Esophagus squamous epithelium (tissue), 5 donors: Measurements from ENCODE around the gene PTPRM. TPM values are rescaled to one million over a fixed set of nuclear protein-coding genes. Genes with fewer than 3 reads are reported as not detected.
"Not testable (repeated sequence)": the region's sequence is repeated elsewhere in the genome, so short reads cannot be mapped to it uniquely, and the experiment has no call there.

Experiments used
- DNase-seq: peaks from one replicate; lab custom pipeline; 2025; lab: John Stamatoyannopoulos, UW
- H3K27ac ChIP-seq, 4 donors: fragments of 200-600 bp; sonication (generic); one replicate each; pipeline ENCODE4 v1.5.1; 2016 to 2019; ENCODE audit warnings: mild to moderate bottlenecking in 1 of 4
- H3K27me3 ChIP-seq, 4 donors: fragments of 200-600 bp; sonication (generic); 1 replicate in 3 of 4; 2 replicates in 1 of 4; pipeline versions ENCODE4 v1.5.1 to v1.6.0; 2017 to 2021; ENCODE audit warnings: antibody characterized with exemption in 1 of 4
- H3K36me3 ChIP-seq, 3 donors: fragments of 200-600 bp; sonication (generic); one replicate each; pipeline ENCODE4 v1.5.1; 2016 to 2019
- H3K4me1 ChIP-seq, 3 donors: fragments of 200-600 bp; sonication (generic); one replicate each; pipeline ENCODE4 v1.5.1; 2017 to 2019
- H3K4me3 ChIP-seq, 4 donors: fragments of 200-600 bp; sonication (generic); 1 replicate in 3 of 4; 2 replicates in 1 of 4; pipeline ENCODE4 v1.5.1; 2016 to 2019; ENCODE audit warnings: mild to moderate bottlenecking in 2 of 4, moderate library complexity in 1 of 4
- H3K9me3 ChIP-seq, 3 donors: fragments of 200-600 bp; sonication (generic); one replicate each; pipeline ENCODE4 v1.5.1; 2016 to 2019
- CTCF ChIP-seq, 6 experiments: fragments of 450-650 bp in 4 of 6; fragments of 200-600 bp in 2 of 6; sonication (generic) in 2 of 6; IDR thresholded peaks; one replicate each; pipeline ENCODE4 v1.5.1; 2016 to 2019; ENCODE audit warnings: antibody characterized with exemption in 6 of 6, mild to moderate bottlenecking in 4 of 6, moderate library complexity in 4 of 6
- POLR2A ChIP-seq, 4 donors: fragments of 450-650 bp; IDR thresholded peaks; one replicate each; pipeline ENCODE4 v1.6.1; 2017; ENCODE audit warnings: antibody characterized with exemption in 4 of 4, mild to moderate bottlenecking in 4 of 4, moderate library complexity in 3 of 4
- WGBS, 2 donors: methylation state at CpG; one replicate each; pipeline ENCODE4 v1.1.5; 2018; 5-methylcytosine and 5-hydroxymethylcytosine counted together
- intact Hi-C: fragments of 100-400 bp; cut with DNase I; formaldehyde crosslinking; loops from one replicate; pipeline ENCODE4 v1.15.0; 2022
- total RNA-seq, 4 donors: library from RNA; depleted of rRNA; stranded (reverse); fragments of >200 nt; gene quantifications; one replicate each; pipeline ENCODE4 v1.1.0, GENCODE V29; 2016
- donor health status: DM: yes; HTN: yes; CAD: no.

The PTPRM gene
- total RNA-seq, 4 donors from 2014 or later = 6.5 to 38.7 (median 11.1) TPM

DNA sequence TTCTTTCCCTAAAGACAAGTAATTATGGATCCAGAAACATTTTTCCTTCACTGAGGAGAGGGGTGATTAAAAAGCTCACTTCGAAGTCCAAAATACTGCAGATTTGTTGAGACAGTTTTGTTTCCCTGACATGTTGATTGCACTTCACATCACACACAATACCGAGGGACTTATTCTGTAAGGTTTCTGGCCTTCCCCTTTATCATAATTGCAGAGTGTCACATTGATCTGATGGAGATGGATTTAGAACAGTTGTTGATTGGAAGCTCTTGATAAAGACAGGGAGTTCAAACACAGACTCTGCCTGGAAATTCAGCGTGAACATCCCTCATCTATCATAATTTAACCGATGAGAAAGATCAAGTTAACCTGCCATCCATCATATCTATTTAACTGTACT, 163.6 kb downstream of the PTPRM start:
- Histone ChIP-seq H3K27me3 (no peaks in the 10 kb centered on the region), H3K36me3 (no peaks in the 10 kb centered on the region), H3K27ac (no peak overlapping the region), H3K9me3 (no peaks in the 10 kb centered on the region), H3K4me3 (no peak overlapping the region), H3K4me1 (peaks cover 0 to 13% (median 0%) of the 10 kb centered on the region in 3 donors)
- TF ChIP-seq POLR2A (IDR thresholded peaks at IDR 0.05) = no peak
- TF ChIP-seq CTCF (IDR thresholded peaks at IDR 0.05) = no peak
- intact Hi-C loops = no loop called here
- DNase-seq = no peak
- WGBS, 2 donors = 77 to 83% methylated on average over 4 of the region's 4 CpGs

DNA sequence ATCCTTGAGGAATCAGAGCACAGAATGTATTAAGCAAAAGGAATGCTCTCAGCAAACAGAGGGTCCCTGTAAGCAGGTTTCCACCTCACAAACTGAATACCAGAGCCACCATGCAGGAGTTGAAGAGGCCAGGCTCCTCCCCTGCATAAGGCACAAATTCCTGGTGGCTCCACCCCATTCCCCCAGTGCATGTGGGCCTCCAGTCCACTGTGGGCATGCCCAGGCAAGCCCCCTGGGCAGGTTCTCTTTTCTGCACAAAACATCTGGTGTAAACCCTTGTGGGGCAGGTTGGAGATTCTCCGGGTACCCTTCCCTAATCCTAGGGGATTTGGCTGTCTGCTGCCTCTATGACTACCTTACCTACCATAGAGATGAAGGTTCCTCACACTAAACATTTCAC, 166.5 kb downstream of the PTPRM start:
- TF ChIP-seq POLR2A (IDR thresholded peaks at IDR 0.05) (no peak), CTCF (IDR thresholded peaks at IDR 0.05) (no peak)
- Histone ChIP-seq H3K9me3 (no peaks in the 10 kb centered on the region), H3K36me3 (no peaks in the 10 kb centered on the region), H3K27ac (no peak overlapping the region), H3K27me3 (no peaks in the 10 kb centered on the region), H3K4me3 (no peak overlapping the region), H3K4me1 (no peaks in the 10 kb centered on the region)
- no peak for DNase-seq
- intact Hi-C loops = no loop called here
- WGBS, 2 donors = 67% methylated on average over 1 of the region's 1 CpG; no CpG with 5 or more reads in 1 of the 2 donors

DNA sequence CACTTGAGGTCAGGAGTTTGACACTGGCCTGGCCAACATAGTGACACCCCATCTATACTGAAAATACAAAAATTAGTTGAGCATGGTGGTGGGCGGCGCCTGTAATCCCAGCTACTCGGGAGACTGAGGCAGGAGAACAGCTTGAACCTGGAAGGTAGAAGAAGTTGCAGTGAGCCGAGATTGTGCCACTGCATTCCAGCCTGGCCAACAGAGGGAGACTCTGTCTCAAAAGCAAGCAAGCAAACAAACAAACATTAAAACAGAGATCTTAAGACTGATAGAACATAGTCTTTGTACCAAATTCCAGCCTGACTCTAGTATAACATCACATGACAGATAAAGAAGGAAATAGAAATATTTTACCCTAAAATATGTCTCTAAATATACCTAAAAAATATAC, 168.1 kb downstream of the PTPRM start:
- Histone ChIP-seq H3K4me3 (no peak overlapping the region), H3K27me3 (no peaks in the 10 kb centered on the region), H3K4me1 (no peaks in the 10 kb centered on the region), H3K9me3 (no peaks in the 10 kb centered on the region), H3K36me3 (no peaks in the 10 kb centered on the region), H3K27ac (no peak overlapping the region)
- intact Hi-C loops = no loop called here
- no peak for DNase-seq
- 90 to 92% methylated on average over 2 to 4 of the region's 4 CpGs for WGBS, 2 donors
- TF ChIP-seq CTCF (IDR thresholded peaks at IDR 0.05) = peak in 1 of 6 experiments; percentile 16
- no peak for TF ChIP-seq POLR2A (IDR thresholded peaks at IDR 0.05)

DNA sequence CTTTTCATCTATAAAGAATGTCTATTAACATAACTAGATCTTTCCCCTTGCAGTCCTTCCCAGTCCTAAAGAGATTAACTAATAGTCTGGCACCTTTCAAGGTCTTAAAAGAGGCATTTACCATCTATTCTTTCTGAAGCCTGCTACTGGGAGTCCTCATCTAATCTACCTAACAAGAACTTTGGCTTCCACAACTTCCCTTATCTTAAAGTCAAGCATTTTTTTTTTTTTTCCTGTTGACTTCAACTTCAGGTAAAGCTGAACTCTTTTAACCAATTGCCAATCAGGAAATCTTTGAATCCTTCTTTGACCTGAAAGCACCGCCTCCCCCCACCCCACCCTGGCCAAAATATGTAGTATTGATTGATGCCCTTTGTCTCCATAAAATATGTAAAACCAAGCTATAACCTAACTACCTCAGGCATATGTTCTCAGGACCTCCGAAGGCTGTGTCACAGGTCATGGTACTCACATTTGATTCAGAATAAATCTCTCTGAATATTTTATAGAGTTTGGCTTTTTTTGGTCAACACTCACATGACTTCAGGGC, 168.6 kb downstream of the PTPRM start:
- 84 to 93% methylated on average over 2 of the region's 2 CpGs for WGBS, 2 donors

DNA sequence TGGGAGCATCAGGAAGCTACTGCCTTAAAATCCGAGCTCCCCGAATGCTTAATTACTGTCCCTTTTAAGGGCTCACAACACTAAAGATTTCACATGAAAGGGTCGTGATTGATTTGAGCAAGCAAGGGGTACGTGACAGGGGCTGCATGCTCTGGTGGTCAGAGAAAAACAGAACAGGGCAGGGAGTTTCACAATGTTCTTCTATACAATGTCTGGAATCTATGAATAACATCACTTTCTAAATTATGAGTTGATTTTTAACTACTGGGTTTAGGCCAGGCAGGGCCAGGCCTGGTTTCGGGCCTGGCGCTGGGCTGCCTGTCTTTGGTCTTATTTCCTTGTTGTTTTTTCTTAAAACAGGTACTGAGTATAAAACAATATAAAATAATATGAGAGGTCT, 169.4 kb downstream of the PTPRM start:
- H3K27me3 ChIP-seq, H3K36me3 ChIP-seq, H3K27ac ChIP-seq, intact Hi-C loops, H3K4me3 ChIP-seq, DNase-seq, H3K9me3 ChIP-seq, H3K4me1 ChIP-seq: not testable (repeated sequence)
- 81 to 83% methylated on average over 6 of the region's 6 CpGs for WGBS, 2 donors

More for the DNA sequence above, 168.6 kb downstream of the PTPRM start:
- H3K4me3 ChIP-seq = no peak overlapping the region
- intact Hi-C loops = no loop called here
- H3K27ac ChIP-seq = no peak overlapping the region
- no peaks in the 10 kb centered on the region for H3K9me3 ChIP-seq
- DNase-seq = no peak
- no peaks in the 10 kb centered on the region for H3K36me3 ChIP-seq
- no peaks in the 10 kb centered on the region for H3K4me1 ChIP-seq
- H3K27me3 ChIP-seq = no peaks in the 10 kb centered on the region
- TF ChIP-seq POLR2A (IDR thresholded peaks at IDR 0.05) = no peak
- no peak for TF ChIP-seq CTCF (IDR thresholded peaks at IDR 0.05)

GRCh38 chr18:7737550-7737949, 170.4 kb downstream of the PTPRM start:
- Histone ChIP-seq H3K27ac (no peak overlapping the region), H3K4me1 (peaks cover 0 to 15% (median 4%) of the 10 kb centered on the region in 3 donors), H3K4me3 (no peak overlapping the region), H3K27me3 (no peaks in the 10 kb centered on the region), H3K9me3 (no peaks in the 10 kb centered on the region), H3K36me3 (no peaks in the 10 kb centered on the region)
- WGBS, 2 donors = 60 to 83% methylated on average over 1 to 2 of the region's 2 CpGs
- no peak for DNase-seq
- intact Hi-C loops = no loop called here
- TF ChIP-seq CTCF (IDR thresholded peaks at IDR 0.05) (no peak), POLR2A (IDR thresholded peaks at IDR 0.05) (no peak)
